Fibroblast of pulmonary artery (primary cell): Measurements from ENCODE around the gene CRHR2.

Experiments used
- DNase-seq: peaks from one replicate; pipeline ENCODE4 v3.0.0-alpha.2; 2010; ENCODE audit warnings: low read depth
- H3K4me3 ChIP-seq: replicated peaks from 2 replicates; pipeline ENCODE4 v1.5.1; 2011; ENCODE audit warnings: low read depth, mild to moderate bottlenecking, control low read depth, low read length, moderate library complexity
- TF ChIP-seq, protein P1 (sequence below): IDR thresholded peaks from 2 replicates; pipeline ENCODE4 v1.5.1; 2011; ENCODE audit warnings: mild to moderate bottlenecking, control low read depth, low read length, inconsistent platforms; ENCODE audit errors: missing control alignments

CRHR2 gene

DNA sequence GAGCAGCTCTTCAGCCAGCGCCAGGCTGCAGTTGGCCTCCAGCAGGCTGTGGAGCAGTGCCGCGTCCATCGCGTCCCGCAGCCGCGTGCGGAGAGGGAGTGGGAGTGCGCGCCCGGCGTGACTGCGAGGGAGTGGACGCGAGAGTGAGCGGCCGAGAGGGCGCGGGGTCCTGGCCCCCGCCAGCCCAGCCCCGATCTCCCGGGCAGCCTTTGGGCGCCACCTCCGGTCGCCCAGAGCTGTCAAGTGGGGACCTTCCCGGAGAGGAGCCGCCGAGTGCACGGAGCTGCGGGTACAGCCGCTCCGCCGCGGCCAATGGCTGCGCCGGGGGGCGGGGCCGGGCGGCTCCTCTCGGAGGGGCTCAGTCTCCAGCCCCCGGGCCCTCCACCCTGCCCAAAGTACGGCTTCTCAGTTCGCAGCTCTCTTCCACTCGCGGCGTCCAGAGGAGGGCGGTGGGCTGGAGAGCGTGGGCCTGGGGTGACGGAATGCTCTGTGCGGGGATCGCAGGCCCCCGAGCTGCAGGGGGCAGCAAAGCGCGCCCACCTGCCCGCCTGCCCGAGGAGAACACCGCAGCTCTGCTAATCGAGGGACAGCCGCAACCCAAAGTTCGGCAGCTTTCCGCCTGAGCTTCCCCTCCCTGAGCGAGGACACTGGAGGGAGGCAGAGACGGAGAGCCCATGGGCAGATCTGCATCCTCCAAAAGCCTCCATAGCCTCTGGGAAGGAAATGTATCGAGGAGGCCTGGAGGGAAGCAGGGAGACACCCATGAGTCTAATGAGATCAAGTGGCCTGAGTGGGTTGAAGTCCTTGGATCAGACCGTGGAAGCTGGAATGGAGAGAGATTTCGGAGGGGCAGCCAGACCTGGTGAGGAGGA lies at the start of gene CRHR2:
CRHR2 (minus strand) TSS at position 245 of the 872 bp plus-strand sequence; CDS start at position 69, 176 bp downstream.
- no peak within 1 kb of the TSS for H3K4me3 ChIP-seq
- TF ChIP-seq, protein P1, sequence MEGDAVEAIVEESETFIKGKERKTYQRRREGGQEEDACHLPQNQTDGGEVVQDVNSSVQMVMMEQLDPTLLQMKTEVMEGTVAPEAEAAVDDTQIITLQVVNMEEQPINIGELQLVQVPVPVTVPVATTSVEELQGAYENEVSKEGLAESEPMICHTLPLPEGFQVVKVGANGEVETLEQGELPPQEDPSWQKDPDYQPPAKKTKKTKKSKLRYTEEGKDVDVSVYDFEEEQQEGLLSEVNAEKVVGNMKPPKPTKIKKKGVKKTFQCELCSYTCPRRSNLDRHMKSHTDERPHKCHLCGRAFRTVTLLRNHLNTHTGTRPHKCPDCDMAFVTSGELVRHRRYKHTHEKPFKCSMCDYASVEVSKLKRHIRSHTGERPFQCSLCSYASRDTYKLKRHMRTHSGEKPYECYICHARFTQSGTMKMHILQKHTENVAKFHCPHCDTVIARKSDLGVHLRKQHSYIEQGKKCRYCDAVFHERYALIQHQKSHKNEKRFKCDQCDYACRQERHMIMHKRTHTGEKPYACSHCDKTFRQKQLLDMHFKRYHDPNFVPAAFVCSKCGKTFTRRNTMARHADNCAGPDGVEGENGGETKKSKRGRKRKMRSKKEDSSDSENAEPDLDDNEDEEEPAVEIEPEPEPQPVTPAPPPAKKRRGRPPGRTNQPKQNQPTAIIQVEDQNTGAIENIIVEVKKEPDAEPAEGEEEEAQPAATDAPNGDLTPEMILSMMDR, result peak; percentile 6
- no peak for DNase-seq

DNA sequence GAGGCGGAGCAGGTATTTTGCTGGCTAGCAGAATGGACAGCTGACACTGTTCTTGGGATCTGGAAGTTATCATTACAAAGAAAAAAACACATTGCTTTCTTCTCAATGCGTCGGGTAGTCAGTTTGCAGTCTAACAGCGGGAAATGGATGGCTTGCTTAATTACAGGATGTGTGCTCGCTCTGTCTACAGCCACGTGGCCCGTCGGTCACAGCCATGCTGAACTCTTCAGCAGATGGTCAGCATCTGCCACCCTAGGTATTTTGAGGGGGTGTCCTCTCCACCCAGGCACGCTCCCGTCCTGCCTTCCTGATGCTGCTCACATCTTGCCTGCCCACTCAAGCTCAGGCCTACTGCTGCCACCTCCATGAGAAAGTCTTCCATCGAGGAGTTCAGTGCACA lies 49.3 kb upstream of the CRHR2 start:
- no peak overlapping the region for H3K4me3 ChIP-seq
- TF ChIP-seq, protein P1, result no peak
- no peak for DNase-seq

DNA sequence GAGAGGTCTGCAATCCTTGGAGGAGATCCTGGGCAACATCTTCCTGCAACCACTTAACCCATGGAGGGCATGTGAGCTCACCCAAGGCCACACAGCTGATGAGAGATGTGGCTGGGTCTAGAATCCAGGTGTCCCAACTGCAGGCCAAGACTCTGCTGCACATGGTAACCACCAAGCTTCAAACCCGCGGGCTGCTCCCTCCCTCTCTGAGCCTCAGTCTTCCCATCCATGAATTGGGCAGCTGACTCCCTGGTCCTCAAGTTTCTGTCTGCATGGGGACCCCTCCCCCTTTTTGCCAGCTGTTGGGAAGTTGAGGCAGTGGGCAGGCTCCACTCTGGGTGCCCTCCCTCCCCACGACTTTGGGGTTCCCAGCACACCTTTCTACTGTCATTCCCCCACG lies 48.7 kb upstream of the CRHR2 start:
- H3K4me3 ChIP-seq, result no peak overlapping the region
- no peak for DNase-seq
- TF ChIP-seq, protein P1, result no peak

DNA sequence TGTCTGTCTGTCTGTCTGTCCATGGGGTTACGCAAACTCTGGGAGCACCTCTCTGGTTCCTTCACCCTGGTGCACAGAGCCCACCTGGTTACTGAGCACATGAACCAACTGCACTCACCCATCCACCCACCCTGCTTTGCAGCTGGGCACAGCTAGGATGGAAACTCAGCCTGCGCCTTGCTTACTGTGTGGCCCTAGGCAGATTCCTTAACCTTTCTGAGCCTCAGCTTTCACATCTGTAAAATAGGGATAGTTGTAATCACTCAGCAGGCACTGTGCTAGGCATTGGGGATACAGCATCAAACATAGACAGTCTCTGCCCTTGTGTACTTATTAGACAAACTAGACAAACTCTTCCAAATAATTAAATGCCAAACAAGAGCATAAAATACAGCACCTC lies 47.8 kb upstream of the CRHR2 start:
- no peak overlapping the region for H3K4me3 ChIP-seq
- DNase-seq, result no peak

DNA sequence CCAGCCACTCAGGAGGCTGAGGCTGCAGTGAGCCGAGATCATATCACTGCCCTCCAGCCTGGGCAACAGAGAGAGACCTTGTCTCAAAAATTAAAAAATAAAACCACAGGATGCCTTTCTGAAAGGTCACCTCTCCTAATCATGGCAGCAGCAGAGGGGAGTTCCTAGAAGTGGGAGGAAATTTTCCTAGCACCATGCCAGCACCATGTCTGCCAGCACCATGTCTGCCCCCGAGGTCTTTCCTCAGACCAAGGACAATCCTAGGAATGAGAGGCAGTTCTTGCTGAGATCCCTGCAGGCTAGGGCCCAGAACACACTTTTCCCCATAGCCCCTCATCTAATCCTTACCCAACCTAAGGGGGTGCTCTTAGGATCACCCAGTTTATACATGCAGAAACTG lies 47.4 kb upstream of the CRHR2 start:
- no peak for DNase-seq
- TF ChIP-seq, protein P1, result no peak
- H3K4me3 ChIP-seq, result no peak overlapping the region

More for the DNA sequence above, 47.8 kb upstream of the CRHR2 start:
- TF ChIP-seq, protein P1, result no peak

DNA sequence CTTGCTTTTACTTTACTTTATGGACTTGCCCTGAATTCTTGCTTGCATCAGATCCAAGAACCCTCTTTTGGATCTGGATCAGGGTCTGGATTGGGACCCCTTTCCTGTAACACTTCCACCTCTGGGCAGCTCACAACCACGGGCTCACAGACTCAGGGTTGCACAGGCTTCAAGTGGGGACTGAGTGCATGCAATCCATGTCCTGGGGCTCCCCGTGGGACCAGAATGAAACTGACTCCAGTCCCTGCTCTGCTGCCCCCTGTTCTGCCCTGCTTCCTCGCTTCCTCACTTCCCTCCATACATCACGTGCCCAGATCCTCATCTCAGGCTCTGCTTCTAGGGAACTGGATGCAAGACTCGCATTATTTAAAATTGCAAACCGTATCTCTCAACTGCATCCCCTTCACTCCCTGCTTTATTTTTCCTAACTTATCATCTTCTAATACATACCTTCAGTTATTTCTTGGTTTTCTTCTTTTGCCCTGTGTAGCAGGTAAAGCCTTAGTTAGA lies 46.4 kb upstream of the CRHR2 start:
- no peak for DNase-seq
- H3K4me3 ChIP-seq, result no peak overlapping the region

More for the DNA sequence above, 46.4 kb upstream of the CRHR2 start:
- TF ChIP-seq, protein P1, result no peak
